NOMO-1 treated with DMSO at 0.1 percent for 48 hours (cell line): Measurements from ENCODE around the gene MYL2.

Experiments used
- DNase-seq: peaks from one replicate; lab custom pipeline; 2025; ENCODE audit not compliant: unreplicated experiment; lab: John Stamatoyannopoulos, UW

The MYL2 gene

DNA sequence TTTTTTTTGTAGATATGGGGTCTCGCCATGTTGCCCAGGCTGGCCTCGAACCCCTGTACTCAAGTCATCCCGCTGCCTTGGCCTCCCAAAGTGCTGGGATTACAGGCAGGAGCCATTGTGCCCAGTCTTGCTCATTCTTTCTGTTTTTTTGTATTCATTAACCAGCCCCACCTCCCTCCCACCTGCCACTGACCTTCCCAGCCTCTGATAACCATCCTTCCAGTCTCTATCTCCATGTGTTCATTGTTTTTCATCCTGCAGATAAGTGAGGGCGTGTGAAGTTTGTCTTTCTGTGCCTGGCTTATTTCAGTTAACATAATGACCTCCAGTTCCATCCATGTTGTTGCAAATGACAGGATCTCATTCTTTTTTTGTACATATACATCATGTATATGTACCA, 19.0 kb downstream of the MYL2 start:
- DNase-seq: no peak

DNA sequence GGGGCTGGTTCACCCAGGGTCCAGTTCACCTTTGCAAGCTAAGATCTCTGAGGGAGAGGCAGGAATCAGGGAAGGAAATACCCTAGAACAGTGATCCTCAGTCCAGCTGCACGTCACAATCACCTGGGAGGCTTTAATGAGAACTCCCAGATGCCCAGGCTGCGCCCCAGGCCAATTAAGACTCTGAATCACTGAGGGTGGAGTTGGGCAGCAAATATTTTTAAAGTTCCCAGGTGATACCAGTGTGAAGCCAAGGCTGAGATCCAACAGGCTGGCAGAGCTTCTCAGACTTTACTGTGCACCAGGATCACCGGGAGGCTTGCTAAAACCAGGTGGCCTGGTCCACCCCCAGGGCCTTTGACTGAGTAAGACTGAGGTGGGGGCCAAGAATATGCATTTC, 23.8 kb downstream of the MYL2 start:
- DNase-seq: no peak

DNA sequence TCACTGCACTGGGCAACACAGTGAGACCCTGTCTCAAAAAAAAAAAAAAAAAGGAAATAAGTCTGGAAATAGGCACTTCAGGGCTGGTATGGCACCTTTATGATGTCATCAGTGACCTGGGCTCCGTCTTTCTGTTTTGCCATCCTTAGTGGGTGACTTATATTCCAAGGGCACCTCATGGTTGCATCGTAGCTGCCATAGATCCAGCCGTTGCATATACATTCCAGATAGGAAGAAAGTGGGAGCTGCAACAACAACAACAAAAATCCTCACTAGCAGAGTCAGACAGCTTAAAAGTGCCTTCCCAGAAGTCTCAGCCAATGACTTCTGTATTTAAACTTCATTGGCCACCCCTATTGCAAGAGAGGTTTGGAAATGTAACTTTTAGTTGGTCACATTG, 26.4 kb downstream of the MYL2 start:
- no peak for DNase-seq

DNA sequence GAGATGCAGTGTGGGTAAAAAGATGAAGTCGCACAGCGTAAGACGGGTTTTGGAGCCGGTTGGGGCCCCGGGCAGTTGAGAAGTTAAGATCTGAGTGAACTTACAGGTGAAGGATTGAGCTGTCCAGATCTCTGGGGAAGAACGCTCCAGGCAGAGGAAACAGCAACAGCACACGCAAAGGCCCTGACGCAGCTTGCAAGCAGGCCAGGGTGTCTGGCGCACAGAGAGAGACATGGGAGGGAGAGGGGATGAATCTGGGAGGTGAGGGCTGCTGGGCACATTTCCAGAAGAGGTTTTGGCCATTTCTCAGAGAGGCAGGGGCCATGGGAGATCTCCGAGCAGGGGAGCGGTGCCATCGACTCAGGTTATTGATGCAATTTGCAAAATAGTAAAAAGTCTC, 31.0 kb downstream of the MYL2 start:
- DNase-seq: no peak

DNA sequence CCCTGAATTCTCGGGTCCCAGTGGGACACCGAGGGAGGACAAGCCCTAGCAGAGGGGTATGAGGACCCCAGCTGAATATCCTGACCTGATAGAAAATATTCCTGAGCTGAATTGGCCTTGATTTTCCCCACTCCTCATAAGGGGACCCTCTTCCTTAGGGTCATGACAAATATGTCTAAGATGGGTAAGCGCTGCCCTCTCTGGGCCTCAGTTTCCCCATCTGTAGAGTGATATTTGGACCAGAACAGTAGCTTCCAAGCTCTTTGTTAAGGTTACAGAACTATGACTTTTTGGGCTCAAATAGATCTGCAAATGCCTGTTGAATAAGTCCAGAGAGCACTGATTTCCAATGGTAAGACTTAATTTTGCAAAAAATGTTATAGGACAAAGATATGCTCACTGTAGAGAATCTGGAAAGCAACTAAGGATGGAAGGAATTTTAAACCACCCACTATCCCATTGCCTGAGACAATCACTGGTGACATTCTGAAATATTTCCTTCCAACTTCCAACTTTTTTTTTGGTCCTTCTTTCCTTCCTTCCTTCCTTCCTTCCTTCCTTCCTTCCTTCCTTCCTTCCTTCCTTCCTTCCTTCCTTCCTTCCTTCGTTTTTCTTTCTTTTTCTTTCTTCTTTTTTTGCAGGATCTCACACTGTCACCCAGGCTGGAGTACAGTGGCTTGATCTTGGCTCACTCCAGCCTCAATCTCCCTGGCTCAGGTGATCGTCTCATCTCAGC, 32.0 kb downstream of the MYL2 start:
- DNase-seq: no peak

DNA sequence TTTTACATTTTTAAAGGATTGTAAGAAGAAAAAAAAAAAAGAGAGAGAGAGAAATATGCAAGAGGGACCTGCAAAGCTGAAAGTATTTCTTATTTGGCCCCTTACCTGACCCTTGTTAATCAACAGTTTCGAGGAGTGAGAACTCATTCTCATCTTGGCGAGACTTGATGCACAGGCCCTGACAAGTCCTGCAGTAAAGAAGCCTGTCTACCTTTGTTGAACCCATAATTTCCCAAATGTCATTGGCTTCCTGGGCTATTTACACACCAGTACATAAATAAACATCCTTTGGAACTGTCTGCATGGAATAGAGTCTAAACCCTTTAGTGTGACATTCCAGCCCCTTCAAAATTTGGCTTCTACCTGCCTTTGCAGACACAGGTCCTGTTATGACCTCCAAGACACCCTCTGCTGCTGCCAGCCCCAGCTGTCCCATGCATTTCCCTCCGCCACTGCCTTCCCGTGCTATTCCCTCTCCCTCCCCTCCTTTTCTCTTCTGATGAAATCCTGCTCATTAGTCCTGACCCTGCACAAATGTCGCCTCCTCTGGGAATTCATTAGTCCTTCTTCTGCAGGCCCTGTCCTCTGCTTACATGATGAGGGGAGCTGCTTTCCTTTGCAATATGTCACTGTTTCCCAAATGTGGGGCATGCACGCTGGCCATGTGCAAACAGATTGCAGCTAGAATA, 35.1 kb downstream of the MYL2 start:
- DNase-seq: no peak

DNA sequence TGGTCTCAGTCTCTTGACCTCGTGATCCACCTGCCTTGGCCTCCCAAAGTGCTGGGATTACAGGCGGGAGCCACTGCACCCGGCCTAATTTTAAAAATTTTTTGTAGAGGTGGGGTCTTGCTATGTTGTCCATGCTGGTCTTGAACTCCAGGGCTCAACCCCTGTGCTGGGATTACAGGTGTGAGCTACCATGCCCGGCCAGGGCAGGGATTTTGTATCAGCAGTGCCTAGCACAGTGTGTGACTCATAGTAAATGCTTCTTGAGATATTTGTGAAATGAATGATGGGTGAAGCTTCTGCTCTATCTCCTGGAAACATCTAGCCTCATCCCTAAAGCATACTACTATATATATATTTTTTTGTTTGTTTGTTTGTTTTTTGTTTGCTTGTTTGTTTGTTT, 37.1 kb downstream of the MYL2 start:
- no peak for DNase-seq

DNA sequence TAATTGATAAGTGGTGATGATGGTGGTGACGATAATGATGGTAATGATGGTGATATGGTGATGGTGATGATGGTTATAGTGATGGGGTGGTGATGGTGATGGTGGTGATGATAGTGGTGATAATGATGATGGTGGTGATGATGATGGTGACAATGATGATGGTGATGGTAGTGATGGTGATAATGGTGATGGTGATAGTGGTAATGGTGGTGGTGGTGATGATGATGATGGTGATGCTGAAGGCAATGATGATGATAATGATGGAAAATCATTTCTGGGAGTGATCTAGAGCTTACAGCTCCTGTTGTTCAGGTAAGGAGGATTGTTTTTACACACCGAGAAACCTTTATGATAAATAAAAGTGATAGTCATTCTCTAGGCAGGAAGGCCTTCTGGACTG, 39.7 kb downstream of the MYL2 start:
- no peak for DNase-seq

DNA sequence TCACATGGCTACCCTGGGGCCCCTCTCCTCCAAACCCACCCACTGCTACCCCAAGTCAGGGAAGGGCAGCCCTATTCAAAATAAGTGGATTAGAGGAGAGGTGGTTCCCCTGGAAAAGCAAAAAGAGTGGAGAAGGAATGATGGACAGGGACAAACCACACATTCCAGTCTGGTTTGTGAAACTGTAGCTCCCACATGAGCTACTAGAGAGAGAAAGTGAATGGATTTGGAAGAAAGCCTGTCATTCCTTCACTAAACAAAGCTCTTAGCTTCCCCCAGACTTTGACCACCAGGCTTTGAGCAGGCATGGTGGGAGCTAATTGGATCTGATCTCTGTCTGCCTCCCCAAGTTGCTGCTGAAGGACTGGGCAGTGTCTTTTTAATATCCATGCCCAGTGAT, 45.6 kb downstream of the MYL2 start:
- DNase-seq: no peak

DNA sequence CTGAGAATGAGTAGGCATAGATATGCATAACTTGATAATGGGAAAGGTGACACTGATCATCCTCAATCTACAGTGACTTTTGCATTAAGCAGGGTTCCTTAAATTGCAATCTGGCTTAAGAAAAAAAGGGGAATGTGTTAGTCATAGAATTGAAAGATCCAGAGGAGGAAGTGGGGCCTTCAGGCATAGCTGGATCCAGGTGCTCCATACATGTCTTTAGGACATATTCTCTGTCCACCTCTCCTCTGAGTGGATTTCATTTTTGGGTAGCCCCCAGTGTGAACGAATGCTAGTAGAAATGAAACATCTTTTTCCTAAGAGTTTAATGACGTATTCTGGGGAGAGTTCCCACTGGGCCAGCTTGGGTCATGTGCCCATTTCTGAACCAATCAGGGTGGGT, 46.0 kb downstream of the MYL2 start:
- no peak for DNase-seq

DNA sequence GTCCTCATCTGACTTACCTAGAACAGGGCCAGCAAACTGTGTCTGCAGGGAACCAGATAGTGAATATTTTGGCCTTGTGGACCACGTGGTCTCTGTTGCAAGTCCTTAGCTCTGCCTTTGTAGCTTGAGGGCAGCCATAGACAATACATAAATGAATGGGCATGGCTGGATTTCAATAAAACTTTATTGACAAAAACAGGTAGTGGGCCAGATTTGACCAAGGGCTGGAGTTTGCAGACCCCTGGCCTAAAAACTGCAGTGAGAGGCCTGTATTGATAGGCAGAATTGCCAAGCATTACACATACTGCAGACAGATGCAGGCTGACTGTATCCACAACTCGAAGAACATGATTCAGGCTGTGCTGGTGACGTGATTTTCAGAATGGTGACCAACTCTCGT, 48.3 kb downstream of the MYL2 start:
- DNase-seq: no peak

DNA sequence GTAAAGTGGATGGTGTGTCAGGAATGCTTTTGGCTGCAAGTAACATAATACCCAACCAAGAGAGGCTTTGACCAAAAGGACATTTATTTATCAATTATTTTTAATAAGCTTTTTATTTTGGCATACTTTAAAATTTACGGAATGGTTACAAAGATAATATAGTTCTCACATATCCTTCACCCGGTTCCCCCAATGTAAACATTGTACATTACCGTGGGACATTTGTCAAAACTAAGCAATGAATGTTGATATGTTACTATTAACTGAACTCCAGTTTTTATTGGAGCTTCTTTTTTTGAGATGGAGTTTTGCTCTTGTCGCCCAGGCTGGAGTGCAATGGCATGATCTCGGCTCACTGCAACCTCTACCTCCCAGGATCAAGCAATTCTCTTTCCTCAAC, 50.6 kb downstream of the MYL2 start:
- DNase-seq: no peak

DNA sequence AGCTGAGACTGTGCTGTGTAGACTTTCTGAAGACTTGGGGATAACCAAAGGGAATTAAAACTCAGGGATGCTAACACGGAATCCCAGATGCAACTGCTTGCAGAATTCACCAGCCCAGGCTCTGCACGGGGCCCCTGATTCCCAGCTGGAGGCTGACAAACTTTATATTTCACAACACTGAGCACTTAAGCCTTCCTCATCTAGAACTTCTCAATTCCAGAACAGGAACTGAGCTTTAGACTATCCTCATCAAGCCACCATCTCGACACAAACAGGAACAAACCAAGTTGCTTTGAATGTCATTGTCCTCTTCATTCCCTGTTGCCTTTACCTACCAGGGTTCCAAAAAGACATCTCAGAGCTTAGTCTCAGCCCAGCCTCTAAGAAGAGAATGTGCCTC, 51.4 kb downstream of the MYL2 start:
- DNase-seq: peak; percentile 94

DNA sequence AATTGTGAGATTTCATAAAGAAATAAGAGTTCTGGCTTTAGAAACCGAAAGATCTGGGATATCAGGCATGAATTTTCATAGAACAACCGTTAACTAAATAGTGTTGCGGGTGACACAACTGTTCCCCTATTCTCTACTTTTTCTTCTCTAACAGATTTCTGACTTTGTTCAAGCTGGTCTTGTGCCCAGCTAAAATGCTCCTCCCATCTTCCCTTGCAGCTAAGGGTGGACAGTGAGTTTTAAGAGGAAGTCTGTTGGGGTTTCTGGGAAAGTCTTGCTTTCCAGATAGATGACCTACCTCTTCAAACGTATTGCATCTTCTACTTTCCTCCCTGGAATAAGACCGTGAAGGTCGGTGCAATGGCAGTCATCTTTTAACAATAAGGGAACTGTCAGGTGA, 54.9 kb downstream of the MYL2 start:
- DNase-seq: no peak

DNA sequence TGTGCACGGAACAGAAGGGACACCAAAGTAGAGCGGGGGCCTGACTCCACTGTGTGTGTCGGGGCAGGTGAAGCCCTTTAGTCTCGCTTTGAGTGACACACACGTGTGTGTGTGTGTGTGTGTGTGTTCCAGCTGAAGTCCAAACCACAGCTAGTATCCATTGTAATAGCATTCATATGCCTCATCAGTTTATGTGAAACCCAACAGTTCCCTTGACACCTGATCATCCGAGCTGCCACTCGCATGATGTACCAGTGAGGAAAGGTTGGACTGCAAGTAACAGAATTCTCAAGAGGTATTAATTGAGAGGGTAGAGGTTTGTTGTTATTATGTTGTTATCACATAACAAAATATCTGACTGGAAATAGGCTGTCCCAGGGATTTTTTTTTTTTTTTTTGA, 57.2 kb downstream of the MYL2 start:
- DNase-seq: no peak

DNA sequence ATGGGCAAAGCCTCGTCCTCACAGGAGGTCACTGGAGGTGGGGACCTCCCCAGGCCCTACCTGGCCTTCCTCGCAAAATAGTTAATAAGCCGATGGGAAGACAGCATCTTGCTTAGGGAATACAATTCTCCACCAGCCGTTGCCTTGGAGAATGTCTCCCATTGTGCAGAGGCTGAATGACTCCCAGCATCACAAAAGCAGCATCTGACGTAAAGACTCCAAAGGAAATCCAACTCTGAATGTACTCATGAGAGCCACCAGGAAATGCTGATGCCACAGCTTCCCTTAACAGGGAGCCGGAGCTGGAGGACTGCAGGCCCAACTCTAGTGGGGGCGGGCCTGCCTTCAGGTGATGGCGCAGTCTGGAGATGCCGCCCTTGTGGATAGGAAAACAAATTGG, 58.0 kb downstream of the MYL2 start:
- DNase-seq: no peak

DNA sequence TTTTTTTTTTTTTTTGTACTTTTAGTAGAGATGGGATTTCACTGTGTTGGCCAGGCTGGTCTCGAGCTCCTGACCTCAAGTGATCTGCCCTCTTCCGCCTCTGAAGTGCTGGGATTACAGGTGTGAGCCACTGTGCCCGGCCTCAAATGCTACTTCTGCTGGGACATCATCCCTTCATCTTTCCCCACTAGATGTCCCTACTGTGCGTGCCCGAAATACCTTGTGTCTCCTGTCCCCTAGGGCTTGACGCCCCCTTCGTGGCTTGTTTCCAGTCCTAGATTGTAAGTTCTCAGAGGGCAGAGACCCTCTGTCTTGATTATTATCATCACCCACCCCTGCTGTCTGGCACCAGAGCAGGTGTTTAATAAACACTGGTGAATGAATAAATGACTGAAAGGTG, 58.6 kb downstream of the MYL2 start:
- DNase-seq: no peak
